22Rv1 (cell line): ENCODE measurements around the gene FAAP20.

ENCODE experiments used
- CTCF ChIP-seq: fragments of 450-650 bp; IDR thresholded peaks from 2 replicates; pipeline ENCODE4 v1.5.1; 2017; ENCODE audit warnings: mild to moderate bottlenecking
- ZFX ChIP-seq: fragments of 450-650 bp; IDR thresholded peaks from 2 replicates; pipeline ENCODE4 v1.6.1; 2017; ENCODE audit warnings: antibody characterized with exemption, borderline replicate concordance

GRCh38 chr1:2224170-2224584 is 29.6 kb upstream of the FAAP20 start:
- TF ChIP-seq CTCF (no peak), ZFX (no peak)
